ENCODE data around the gene C2CD4A.
A peak's percentile ranks its signal among the peaks of the same experiment; 100 is the strongest.

C2CD4A gene

DNA sequence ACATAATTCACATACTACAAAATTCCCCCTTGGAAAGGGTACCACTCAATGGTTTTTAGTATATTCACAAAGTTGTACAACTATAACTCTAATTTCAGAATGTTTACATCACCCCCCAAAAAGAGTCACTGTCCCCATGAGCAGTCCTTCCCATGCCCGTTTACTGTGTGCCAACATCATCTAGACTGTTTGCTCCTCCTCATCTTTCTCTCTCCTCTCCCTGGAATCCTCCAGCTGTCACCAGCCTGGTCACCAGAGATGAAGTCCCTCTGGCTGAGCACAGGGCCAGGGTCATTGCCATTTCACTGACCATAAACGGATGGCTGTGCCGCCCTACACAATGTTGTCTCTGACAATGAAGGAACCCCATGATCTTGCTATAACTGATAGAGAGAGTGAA lies 53.1 kb downstream of the C2CD4A start:
- peak overlapping the region; percentile 25 to 57 for H3K27ac ChIP-seq
- intact Hi-C loops (cut with DNase I; ENCODE audit: low total_unique reads): no loop called here
- TF ChIP-seq, protein P1, sequence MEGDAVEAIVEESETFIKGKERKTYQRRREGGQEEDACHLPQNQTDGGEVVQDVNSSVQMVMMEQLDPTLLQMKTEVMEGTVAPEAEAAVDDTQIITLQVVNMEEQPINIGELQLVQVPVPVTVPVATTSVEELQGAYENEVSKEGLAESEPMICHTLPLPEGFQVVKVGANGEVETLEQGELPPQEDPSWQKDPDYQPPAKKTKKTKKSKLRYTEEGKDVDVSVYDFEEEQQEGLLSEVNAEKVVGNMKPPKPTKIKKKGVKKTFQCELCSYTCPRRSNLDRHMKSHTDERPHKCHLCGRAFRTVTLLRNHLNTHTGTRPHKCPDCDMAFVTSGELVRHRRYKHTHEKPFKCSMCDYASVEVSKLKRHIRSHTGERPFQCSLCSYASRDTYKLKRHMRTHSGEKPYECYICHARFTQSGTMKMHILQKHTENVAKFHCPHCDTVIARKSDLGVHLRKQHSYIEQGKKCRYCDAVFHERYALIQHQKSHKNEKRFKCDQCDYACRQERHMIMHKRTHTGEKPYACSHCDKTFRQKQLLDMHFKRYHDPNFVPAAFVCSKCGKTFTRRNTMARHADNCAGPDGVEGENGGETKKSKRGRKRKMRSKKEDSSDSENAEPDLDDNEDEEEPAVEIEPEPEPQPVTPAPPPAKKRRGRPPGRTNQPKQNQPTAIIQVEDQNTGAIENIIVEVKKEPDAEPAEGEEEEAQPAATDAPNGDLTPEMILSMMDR (IDR thresholded peaks at IDR 0.05): no peak

More for the DNA sequence above, 53.1 kb downstream of the C2CD4A start:
- Histone ChIP-seq H3K9me3 (no peaks in the 10 kb centered on the region), H3K4me3 (no peak overlapping the region), H3K4me1 (peaks cover 0 to 20% (median 1%) of the 10 kb centered on the region in 4 donors), H3K27me3 (no peaks in the 10 kb centered on the region), H3K36me3 (no peaks in the 10 kb centered on the region)
- no peak for DNase-seq
